Stimulated activated CD4-positive, alpha-beta T cell treated with anti-CD3 and anti-CD28 coated beads, Interleukin-15, amount 100 ng/mL, for 1 hour (primary cell): ENCODE data around the gene SCG5.

Source experiments
- DNase-seq, 2 donors: peaks; one replicate each; pipeline ENCODE4 v3.0.0-alpha.2; 2020; ENCODE audit warnings: low read depth in 1 of 2, low spot score in 1 of 2

SCG5 gene

DNA sequence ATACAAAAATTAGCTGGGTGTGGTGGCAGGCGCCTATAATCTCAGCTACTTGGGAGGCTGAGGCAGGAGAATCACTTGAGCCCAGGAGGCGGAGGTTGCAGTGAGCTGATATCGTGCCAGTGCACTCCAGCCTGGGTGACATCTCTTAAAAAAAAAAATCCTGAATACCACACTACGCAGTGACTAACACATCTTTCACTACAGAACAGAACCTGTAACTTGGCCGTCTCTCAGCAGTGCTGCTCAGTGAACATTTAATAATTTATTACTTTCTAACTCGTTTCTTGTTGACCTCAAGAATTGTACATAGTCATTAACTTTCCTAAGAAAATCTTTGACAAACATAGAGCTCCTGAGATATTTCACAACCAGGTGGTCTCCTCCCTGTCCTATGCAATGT, 80.1 kb downstream of the SCG5 start:
- no peak for DNase-seq

DNA sequence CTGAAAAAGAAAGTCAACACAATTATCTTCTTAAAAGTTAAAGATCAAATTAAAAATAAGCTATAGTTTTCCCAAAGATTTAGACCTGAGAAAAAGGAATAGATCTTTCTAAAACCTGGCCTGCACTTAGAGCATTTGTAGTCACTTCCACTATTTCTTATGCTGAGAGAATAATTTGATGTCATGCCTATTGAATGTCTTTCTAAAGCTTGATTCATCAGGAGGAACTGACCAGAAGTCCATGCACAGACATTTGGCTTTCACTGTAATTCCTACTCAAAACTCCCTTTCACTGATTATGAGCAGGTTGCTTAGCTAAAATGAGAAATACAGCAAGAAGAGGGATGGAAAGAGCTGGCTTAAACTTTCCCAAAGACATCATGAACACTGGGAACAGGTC, 80.6 kb downstream of the SCG5 start:
- no peak for DNase-seq

DNA sequence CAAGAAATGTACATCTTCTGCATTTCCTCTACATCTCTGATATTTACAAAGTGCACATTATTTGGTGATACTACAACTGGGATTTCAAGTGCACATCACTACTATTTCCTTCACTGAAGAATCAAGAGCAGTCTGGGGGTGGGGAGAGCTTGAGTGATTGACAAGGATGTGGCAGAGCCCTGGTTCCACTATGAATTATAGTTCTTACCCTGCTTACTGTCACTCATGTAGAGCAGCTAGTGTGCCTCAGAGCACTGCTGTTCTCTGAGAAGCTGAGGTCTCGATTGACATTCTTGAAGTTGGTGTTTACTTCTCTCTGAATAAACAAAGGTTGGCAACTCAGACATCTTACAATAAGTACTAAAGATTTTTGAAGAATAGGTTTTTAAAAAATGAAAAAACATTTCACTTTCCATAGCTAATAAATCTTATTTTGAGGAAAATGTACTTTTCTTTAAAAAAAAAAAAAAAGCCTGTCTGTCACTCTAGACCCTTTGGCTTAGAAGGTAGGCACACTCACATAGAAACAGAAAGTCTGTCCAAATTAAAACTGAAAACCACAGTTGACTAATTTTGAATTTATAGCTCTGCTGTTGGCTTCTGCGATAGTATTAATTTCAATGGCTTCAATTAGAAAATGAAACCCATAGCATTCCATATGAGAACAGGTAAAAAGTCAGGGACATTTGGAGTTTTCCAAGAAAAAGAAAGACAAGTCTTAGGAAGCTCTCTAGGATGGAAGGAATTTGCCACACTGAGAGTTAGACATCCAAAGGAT, 81.8 kb downstream of the SCG5 start:
- DNase-seq: no peak

DNA sequence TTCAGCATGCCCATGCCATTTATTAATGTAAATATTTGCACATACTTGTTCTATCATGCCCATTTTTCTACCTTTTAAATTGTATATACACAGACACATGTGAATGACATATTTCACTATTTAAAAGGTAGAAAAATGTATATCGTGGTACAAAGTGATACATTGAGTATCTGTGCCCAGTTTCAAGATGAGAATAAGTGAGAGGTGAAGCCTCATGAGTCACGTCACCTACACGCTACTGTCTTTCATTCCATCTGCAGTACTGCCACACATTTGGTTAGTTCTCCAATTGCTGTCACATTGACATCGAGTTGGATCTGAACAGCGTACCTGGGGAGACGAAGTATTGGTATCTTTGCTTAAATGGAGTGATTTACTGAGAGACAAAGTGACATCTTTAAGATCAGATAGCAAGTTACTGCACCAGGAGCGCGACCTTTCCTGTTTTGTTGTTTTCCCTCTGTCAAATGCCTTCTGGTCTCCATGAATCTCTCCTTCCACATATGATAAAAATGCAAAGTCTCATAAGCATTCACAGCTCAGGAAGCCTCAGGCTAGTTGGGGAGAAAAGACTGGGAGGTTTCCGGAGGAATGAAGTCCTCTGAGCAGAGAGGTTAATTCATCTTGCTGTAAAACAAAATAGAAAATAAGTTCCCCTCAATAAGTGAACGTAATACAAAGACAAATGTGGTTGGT, 88.3 kb downstream of the SCG5 start:
- no peak for DNase-seq

DNA sequence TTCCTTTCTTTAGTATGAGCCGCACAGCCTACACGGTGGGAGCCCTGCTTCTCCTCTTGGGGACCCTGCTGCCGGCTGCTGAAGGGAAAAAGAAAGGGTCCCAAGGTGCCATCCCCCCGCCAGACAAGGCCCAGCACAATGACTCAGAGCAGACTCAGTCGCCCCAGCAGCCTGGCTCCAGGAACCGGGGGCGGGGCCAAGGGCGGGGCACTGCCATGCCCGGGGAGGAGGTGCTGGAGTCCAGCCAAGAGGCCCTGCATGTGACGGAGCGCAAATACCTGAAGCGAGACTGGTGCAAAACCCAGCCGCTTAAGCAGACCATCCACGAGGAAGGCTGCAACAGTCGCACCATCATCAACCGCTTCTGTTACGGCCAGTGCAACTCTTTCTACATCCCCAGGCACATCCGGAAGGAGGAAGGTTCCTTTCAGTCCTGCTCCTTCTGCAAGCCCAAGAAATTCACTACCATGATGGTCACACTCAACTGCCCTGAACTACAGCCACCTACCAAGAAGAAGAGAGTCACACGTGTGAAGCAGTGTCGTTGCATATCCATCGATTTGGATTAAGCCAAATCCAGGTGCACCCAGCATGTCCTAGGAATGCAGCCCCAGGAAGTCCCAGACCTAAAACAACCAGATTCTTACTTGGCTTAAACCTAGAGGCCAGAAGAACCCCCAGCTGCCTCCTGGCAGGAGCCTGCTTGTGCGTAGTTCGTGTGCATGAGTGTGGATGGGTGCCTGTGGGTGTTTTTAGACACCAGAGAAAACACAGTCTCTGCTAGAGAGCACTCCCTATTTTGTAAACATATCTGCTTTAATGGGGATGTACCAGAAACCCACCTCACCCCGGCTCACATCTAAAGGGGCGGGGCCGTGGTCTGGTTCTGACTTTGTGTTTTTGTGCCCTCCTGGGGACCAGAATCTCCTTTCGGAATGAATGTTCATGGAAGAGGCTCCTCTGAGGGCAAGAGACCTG, 89.5 kb downstream of the SCG5 start:
- DNase-seq: no peak

DNA sequence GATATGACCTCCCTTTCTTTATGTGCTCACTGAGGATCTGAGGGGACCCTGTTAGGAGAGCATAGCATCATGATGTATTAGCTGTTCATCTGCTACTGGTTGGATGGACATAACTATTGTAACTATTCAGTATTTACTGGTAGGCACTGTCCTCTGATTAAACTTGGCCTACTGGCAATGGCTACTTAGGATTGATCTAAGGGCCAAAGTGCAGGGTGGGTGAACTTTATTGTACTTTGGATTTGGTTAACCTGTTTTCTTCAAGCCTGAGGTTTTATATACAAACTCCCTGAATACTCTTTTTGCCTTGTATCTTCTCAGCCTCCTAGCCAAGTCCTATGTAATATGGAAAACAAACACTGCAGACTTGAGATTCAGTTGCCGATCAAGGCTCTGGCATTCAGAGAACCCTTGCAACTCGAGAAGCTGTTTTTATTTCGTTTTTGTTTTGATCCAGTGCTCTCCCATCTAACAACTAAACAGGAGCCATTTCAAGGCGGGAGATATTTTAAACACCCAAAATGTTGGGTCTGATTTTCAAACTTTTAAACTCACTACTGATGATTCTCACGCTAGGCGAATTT, 91.2 kb downstream of the SCG5 start:
- DNase-seq: no peak

DNA sequence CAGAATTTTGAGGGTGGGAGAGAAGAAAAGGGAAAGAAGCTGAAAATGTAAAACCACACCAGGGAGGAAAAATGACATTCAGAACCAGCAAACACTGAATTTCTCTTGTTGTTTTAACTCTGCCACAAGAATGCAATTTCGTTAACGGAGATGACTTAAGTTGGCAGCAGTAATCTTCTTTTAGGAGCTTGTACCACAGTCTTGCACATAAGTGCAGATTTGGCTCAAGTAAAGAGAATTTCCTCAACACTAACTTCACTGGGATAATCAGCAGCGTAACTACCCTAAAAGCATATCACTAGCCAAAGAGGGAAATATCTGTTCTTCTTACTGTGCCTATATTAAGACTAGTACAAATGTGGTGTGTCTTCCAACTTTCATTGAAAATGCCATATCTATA, 91.8 kb downstream of the SCG5 start:
- DNase-seq: no peak

DNA sequence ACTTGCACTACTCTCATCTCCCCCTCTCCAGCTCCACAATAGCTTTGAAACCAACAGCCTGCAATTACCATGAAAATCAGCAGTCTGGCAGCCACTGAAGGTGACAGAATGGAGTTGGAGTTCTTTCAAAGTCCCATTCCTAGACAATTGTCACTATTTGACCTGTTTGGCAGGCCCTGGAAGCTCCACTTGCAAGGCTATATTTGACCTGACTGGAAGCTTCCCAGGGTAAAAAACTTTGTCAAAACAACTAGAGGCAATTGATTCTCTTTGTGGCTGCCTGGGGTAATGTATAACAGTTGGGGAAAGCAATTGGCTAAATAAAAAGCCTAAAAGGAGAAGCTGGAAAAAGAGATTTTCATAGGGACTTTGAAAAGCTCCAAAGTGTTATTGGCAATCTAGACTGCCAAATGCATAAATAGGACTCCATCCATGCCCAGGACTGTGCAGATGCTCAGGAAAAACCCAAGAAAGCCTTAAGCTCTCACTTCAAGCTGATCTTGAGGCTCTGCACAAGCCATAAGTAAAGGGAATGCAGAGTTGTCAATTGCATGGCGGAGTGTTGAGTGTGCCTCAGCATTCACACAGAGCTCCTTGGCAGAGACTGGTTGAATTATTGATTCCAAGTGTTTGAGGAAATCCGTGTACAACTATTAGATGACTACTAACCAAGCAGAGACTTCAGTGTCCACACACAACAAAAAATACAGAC, 94.6 kb downstream of the SCG5 start:
- DNase-seq: no peak

DNA sequence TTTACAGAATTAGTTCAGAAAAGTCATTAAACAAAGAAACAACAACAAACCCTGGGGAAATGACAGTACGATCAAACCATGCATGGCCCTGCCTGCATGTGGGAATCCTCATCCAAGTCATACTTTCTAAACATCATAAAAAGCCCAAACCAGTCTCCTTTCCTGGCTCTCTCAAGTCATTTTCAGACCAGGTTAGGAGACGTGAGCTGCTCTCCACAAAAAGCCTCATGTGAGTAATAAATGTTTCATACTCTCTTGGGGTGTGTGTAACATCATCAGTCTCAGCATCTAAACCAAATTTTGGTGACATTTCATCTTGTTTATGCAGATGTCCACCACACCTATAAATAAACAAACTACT, 95.2 kb downstream of the SCG5 start:
- no peak for DNase-seq

DNA sequence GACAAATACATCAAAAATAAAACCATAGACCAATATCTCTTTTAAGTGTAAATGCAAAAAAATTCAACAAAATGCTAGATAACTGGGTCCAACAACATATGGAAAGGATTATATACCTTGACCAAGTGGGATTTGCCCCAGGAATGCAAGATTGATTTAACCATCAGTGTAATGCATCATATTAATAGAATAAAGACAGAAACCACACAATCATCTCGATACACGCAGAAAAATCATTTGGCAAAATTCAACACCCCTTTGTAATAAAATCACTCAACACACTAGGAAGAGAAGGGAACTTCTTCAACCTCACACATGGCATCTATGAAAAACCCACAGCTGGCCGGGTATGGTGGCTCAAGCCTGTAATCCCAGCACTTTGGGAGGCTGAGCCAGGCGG, 95.8 kb downstream of the SCG5 start:
- DNase-seq: no peak

DNA sequence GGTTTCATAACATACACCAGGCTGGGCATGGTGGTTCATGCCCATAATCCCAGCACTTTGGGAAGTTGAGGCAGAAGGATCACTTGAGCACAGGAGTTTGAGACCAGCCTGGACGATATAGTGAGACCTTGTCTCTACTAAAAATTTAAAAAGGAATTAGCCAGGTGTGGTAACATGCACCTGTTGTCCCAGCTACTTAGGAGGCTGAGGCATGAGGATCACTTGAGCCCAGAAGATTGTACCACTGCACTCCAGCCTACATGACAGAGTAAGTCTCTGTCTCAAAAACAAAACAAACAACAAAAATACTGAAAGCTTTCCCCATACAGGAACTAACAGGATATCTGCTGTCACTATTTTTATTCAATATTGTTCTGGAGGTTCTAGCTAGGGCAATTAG, 97.2 kb downstream of the SCG5 start:
- DNase-seq: no peak

DNA sequence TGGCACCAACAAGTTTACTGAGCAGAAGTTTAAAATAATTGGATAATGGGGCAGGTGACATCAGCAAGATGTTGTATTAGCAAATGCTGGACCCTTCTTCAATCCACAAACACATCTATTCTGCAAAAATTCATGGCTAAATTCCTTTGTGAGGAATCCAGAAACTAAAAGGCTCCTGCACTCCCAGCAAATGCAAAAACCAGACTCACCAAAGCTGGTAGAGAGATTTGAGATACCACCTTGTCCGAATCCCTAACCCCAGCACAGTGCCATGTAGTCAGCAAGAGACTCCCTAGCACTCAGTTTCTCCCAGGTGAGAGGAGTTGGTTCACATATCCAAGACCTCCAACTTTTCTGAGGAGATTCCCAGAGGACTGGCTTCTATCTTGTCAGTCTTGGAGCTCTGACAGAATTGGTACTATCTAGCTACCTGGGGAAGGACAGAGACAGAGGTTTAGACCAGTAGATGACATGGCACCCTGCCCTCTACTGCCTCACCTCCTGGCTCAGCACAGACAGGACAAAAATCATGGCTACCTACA, 98.1 kb downstream of the SCG5 start:
- DNase-seq: no peak

DNA sequence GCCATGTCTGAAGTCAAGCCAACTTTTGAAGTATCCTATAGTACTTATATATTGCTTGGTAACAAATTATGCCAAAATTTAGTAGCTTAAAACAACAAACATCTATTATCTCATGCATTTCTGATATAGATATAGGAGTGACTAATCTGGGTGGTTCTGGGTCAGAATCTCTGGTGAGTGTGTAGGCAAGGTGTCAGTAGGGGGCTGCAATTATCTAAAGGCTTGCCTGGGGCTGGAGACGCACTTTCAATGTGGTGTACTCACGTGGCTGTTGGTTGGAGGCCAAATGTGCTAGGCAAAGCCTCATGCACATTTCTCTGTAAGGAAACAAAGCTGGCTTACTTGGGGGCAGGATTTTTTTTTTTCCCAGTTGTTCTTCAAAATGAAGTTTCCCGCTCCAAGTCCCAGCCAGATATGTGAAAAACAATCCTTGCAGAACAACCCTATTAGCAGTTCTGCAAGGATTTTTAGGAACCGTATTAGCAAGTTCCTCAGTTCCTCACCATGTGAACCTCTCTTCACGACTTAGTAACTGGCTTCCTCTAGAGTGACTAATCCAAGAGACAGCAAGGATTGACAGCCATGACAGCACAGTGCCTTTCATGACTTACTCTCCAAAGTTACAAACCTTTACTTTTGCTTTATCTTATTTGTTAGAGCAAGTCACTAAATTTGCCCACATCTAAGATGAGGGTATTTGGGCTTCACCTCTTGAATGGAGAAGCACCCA, 102.1 kb downstream of the SCG5 start:
- no peak for DNase-seq

DNA sequence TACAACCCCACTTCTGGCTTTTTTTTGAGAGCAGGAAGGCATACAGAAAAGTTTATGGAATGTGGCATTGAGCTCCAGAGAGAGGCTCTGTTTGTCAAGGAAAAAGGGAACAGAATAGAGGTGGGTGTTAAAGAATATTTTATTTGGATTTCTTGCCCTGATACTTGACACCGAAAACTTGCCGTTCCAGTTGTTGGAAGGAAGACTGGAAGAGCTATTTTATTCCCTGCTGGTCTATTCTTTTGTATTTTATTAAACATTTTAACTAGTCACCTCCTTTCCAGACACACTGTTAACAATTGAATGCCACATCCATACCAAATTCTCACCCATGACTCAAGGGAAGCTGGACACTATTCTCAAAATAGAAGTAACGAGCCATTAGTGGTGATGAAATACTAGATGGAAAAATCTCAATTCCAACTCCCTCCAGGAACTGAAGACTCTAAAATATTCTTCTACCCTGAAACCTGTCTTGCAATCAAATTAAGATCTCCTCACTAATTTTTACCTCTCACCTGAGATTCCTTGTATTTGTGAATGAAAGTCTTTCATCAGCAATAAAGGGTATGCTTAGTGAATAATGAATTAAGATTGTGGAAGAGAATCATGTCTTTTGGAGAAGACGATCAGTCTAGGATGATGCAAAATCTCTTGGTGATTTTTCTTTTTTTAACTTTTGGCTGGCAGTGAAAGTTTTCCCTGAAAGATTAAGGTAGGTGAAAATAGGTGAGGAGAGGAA, 104.8 kb downstream of the SCG5 start:
- DNase-seq: no peak
